Thyroid gland (tissue), 4 donors: ENCODE results near the gene DRD1.
"Not testable (repeated sequence)": the region's sequence is repeated elsewhere in the genome, so short reads cannot be mapped to it uniquely, and the experiment has no call there.

ENCODE experiments used
- POLR2A ChIP-seq, 2 donors: fragments of 450-650 bp; IDR thresholded peaks; one replicate each; pipeline ENCODE4 v1.6.1; 2017; ENCODE audit warnings: antibody characterized with exemption in 2 of 2, mild to moderate bottlenecking in 2 of 2, moderate library complexity in 1 of 2
- TF ChIP-seq, protein P1 (sequence below), 6 experiments: fragments of 200-600 bp in 3 of 6; fragments of 450-650 bp in 3 of 6; sonication (generic) in 3 of 6; IDR thresholded peaks; one replicate each; pipeline ENCODE4 v1.5.1; 2016 to 2019; ENCODE audit warnings: antibody characterized with exemption in 6 of 6, mild to moderate bottlenecking in 2 of 6, inconsistent platforms in 1 of 6, moderate library complexity in 1 of 6

- TF ChIP-seq, protein P1, sequence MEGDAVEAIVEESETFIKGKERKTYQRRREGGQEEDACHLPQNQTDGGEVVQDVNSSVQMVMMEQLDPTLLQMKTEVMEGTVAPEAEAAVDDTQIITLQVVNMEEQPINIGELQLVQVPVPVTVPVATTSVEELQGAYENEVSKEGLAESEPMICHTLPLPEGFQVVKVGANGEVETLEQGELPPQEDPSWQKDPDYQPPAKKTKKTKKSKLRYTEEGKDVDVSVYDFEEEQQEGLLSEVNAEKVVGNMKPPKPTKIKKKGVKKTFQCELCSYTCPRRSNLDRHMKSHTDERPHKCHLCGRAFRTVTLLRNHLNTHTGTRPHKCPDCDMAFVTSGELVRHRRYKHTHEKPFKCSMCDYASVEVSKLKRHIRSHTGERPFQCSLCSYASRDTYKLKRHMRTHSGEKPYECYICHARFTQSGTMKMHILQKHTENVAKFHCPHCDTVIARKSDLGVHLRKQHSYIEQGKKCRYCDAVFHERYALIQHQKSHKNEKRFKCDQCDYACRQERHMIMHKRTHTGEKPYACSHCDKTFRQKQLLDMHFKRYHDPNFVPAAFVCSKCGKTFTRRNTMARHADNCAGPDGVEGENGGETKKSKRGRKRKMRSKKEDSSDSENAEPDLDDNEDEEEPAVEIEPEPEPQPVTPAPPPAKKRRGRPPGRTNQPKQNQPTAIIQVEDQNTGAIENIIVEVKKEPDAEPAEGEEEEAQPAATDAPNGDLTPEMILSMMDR (IDR thresholded peaks at IDR 0.05): not testable (repeated sequence)
- not testable (repeated sequence) for TF ChIP-seq POLR2A (IDR thresholded peaks at IDR 0.05)
These were observed 10.4 kb upstream of the DRD1 start for GRCh38 chr5:175454338-175454737.
